GM19452 (cell line): ENCODE measurements around the gene NRIP3.

ENCODE experiments used
- ATAC-seq: cut with Tn5 transposase; IDR thresholded peaks from one replicate; pipeline ENCODE4 v1.9.1; 2021; ENCODE audit not compliant: unreplicated experiment

NRIP3 gene

GRCh38 chr11:8933931-8934330 lies 69.9 kb downstream of the NRIP3 start:
- no peak for ATAC-seq

- ATAC-seq, result no peak
These were observed 71.1 kb downstream of the NRIP3 start, which contains the start of gene C11orf16 for GRCh38 chr11:8932564-8933180. Gene C11orf16 (minus strand): TSS chr11:8932947. CDS start chr11:8932308, 639 bp downstream.
